HG03025 (cell line): ENCODE results near the gene ERMN.
"Not testable (repeated sequence)": the region's sequence is repeated elsewhere in the genome, so short reads cannot be mapped to it uniquely, and the experiment has no call there.

Experiments
- ATAC-seq: cut with Tn5 transposase; IDR thresholded peaks from one replicate; pipeline ENCODE4 v1.9.1; 2021; ENCODE audit warnings: mild to moderate bottlenecking, moderate library complexity; ENCODE audit not compliant: unreplicated experiment, low FRiP score

The ERMN gene

DNA sequence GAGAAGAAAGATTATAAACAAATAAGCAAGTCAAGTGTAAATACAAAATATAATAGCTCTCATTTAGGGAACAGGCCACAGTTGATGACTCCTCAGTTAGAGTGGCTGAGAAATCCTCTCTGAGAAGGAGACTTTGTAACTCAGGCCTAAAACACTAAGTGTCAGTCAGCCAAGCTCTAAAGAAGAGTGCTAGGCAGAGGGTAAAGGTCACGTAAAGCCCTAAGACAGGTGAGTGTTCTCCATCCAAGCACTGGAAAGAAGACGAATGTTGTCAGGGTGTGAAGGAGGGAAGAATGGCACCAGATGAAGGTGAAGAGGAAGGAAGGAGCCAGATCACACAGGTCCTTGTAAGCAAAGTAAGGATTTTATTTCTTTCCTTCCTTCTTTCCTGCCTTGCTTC, 24.3 kb downstream of the ERMN start:
- ATAC-seq = no peak

DNA sequence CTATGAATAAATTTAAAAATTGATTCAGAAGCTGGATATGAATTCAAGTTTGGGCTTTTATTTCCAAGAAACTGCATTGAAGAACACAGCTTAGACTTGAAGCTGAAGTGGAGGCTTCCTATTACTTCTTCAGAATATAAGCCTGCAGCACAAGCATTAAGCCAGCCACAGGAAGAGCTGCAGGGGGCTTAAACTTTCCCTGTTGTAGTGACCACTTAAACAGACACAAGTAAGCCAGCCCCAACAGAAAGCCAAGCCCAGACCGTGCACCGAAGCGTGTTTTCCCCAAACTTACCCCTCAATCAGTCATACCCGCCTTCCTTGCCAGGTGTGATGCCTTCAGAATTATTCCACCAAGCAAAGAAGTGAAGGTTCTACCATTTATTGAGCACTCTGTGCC, 28.7 kb downstream of the ERMN start:
- no peak for ATAC-seq

DNA sequence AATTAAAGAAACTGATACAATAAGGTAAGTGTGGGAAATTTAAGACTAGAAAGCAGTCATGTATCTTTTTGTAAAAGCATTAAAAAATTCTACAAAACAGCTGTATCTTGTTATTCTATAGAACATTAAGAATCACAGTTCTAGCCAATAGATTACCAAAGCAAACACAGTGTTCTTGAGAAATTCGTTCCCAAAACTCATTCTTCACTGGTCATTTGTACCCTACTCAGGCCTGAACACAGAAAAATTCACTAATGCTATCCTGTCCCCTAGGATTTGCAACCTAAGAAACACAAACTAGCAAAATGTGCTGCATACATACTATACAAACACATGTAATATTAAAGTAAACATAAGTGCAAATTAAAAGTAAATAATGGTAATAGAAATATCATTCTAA, 29.1 kb downstream of the ERMN start:
- no peak for ATAC-seq

DNA sequence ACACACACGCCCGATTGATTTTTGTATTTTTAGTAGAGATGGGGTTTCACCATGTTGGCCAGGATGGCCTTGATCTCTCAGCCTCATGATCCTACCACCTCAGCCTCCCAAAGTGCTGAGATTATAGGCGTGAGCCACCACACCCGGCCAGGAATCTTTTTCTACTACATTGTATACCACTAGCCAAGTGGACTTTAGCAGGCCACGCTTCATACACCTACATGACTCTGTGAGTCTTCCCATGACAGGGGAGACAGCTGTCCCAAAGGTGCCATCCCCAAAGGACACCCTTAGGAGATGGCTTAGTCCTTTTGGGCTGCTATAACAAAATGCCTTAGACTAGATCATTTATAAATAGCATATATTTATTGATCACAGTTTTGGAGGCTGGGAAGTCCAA, 32.8 kb downstream of the ERMN start:
- no peak for ATAC-seq

DNA sequence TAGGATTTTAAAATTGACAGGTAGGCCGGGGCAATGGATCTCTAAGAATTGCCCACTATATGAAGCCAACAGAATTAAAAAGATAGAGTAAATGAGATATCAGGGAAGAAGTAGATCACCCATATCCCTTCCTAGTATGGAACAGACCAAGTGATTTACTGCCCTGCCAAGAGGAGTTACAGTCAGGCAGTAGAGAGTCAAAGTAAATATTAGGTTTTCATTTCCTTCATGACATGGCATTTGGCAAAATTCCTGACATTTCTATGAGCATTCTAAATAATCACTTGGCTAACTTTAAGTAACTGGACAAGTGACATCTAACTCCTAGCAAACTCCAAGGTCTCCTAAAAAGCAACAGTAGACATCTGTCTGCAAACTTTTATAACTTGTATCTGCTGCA, 34.6 kb downstream of the ERMN start:
- ATAC-seq = no peak

DNA sequence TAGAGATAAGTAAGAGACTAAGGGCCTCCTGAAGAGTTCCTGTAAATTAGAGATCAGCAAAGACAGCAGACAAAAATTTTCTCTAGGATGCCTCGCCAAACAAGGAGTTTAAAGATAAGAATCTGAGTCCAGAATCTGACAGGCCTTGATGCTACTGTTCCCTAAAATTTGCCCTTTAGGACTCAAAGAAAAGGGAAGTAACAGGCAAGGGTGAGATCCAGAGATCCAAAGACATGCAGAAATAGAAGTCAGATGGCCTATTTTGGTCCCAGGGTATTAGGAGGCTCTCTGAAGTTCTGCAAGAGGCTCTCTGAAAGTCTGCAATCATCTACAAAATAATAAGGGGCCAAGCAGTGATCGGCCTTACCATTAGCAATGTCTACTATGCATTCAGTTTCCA, 35.1 kb downstream of the ERMN start:
- ATAC-seq = no peak

DNA sequence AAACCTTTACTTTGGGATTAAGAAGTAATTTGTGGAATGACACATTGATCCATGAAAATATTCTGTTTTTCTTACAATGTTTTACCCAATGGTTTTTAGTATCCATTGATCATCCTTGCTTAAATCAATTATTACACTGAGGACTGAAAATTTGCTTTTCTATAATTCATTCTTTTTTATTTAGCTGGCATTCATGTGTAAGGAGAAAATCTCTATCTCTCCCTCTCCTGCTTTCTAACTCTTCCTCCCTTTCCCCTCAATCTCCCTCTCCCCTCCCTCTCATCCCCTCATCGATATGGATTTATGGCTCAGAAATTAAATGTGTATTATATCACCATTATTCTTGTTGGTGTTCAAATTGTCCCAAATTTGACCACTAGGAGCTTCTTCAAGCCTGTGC, 38.5 kb downstream of the ERMN start:
- ATAC-seq = no peak

DNA sequence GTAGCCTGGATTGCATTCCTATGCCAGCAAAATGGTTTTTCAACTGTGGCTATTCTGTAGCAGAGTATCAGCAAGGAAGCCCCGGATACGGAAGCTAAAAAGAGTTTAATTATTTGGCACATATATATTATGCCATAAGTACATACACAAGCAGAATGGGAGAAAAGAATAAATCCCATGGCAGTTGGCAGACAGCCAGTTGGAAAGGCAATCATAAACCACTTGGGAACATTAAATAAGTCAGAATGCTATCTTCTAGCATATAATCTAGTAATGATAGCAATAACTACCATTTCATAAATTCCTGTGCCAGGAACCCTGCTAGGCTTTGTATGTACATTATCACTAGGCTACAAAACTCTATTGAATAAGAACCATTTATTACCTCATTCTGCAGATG, 42.2 kb downstream of the ERMN start:
- no peak for ATAC-seq

DNA sequence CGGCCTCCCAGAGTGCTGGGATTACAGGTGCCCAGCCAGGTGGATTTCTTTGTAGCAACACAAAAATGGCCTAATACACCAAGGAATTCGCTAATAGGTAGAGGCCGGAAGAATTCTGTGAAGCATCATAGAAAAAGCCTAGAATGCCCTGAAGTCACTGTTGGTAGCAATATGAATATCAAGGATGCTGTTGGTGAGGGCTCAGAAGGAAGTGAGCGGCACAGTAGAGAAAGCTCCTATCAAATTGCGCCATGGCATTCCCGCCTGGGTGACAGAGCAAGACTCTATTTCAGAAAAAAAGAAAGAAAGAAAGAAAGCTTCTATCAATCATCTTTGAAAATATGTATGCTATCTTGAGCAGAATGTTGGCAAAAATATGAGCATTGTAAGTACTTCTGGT, 44.3 kb downstream of the ERMN start:
- ATAC-seq = no peak

DNA sequence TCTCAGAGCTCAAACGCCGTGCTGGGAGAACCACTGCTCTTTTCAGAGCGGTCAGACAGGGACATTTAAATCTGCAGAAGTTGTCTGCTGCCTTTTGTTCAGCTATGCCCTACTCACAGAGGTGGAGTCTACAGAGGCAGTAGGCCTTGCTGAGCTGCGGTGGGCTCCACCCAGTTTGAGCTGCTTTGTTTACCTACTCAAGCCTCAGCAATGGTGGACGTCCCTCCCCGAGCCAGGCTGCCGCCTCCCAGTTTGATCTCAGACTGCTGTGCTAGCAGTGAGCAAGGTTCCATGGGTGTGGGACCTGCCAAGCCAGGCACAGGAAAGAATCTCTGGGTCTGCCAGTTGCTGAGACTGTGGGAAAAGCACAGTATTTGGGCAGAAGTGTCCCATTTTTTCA, 46.3 kb downstream of the ERMN start:
- ATAC-seq = not testable (repeated sequence)

DNA sequence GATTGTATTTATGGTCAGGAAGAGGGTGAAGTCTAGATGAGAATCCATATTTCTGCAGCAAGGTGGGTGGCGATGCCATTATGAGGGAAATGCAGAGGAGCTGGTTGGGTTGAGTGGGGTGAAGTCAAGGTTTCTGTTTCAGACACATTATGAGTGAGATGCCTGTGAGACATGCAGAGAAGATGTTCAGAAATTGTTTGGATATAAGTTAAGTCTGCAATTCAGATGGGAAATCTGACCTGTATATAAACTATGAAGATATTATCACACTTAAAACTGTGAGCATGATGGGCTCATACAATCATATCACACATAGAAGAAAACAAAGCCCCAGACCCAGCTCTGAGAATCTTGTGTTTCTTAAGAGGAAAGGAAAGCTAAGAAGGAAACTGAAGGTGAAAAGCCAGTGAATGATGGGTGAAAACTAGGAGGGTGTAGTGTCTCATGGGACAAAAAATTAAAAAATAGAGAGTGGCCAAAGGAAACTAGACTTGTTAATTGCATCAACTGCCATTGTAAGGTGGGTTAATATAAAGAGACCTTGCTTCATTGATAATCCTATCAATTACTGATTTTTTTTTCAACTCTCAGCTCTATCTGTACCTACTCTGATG, 53.9 kb downstream of the ERMN start:
- ATAC-seq = no peak

DNA sequence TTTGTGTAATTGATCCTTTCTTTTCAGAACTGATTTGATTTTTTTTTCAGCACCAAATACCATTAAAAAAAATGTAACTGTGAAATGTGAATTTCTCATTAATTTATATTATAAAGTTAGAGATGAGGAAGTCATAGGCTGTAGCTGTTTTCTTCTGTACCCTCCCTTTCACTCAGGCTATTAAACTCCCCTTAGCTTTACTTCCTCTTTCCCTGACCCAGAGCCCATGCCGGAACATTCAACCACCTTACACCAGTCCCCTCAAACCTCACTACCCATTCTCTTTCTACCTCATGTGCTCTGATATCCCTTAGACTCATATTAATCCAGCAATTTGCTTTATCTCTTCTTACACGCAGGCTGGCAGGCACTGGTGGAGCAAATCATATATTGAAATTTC, 55.7 kb downstream of the ERMN start:
- no peak for ATAC-seq

DNA sequence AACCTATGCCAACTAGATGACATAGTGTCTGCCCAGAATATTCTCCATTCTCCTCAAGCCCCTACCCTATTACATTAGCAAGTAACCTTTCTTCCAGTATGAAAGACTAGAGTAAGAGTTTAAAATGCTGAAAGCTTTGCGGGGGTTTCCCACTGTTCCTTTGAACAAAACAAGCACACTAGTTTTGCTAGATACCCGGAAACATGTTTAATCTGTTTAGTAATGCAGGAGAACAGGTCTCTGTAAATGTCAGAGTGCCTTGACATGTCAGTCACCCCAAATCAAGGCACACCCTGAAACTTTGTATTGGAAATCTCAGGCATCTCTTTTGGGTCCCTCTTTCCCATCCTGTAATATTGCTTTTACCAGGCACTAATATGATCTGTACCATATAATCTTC, 56.6 kb downstream of the ERMN start:
- ATAC-seq = no peak
